Measurements from ENCODE around the gene B3GNT4.
"Not testable (repeated sequence)": the region's sequence is repeated elsewhere in the genome, so short reads cannot be mapped to it uniquely, and the experiment has no call there.

The B3GNT4 gene

DNA sequence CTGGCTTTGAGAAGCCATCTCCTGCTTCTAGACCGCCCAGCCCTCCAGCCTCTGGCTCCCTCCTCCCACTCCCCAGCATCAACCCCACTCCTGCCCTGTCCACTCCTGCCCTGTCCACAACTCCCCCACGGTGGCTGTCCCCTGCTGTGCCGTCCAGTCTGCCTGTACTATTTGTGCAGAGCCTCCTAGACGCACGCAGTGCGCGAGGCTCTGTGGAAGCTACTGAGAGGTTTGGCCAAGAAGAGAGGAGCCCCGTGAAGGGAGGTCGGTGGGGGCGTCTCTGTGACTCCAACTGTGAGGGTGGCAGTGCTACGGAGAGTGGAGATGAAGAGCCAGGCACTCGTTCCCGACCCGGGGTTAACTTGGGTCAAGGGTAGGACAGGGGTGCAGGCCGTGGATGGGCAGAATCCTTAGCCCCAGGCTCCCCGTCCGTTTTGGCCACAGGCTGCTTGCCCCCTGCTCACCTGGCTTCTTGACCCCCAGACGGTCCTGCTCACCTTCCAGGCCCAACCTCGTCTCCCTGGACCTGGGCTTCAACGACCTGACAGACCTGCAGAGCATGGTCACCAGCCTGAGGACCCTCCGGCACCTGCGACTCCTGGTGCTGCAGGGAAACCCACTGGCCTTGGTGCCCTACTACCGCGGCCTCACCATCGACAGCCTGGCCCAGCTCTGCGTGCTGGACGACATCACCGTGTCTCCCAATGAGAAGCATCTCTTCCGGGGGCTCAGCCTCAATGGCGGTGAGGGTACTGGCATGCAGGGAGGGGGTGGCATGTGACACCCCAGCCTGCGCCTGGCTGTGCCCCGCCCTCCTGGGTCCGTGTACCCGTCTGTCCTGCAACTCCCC lies 13.7 kb upstream of the B3GNT4 start:
- no peak for DNase-seq

DNA sequence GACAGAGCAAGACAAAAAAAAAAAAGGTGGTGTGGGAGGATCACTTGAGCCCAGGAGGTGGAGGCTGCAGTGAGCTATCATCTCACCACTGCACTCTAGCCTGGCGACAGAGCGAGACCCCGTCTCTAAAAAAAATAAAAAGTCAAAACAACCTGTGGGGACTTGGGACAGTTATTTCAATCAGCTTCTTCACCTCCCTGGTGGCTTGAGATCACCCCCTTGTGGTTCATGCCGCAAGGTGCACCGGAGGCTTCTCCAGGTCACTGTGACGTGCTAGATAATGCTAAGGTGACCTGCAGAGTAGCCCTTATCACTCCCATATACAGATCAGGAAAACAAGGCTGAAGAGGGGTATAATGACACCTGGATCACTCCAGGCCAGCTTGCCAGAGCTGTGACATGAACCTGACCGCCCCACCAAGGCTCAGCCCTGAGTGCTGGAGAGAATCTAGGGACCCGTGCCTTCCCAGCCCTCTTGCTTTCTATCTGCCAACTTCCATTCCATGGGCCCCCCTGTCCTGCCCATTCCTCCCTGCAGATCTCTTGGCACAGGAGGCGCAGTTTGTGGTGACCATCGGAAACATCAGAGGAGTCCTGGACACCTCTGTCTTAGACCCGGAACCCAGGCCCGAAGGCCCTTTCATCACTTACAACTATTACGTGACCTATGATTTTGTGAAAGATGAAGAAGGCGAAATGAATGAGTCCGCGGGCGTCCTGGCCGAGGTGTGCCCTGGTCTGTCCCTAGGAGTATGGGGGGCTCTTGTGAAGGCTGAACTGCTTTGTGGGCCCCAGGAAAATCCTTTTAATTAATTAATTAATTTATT lies 12.5 kb upstream of the B3GNT4 start:
- peak; percentile 57 to 59 for DNase-seq

DNA sequence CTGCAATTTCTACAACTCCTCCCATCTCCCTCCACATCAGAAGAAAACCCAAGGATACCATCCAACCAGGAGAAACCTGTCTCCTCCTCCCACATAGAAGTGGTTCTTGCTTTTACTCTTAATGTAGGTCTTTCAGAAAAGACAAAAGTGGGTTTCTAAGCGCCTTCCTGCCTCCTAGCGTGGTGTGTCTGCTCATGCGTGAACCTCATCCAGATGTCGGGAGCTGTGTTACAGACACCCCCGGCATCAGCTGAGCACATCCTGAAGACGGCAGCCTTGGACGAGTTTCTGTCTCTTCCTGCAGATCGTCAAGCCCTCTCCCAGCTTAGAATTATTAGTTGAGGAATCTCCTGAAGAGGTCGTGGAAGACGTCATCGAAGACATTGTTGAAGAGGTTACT lies 11.1 kb upstream of the B3GNT4 start:
- DNase-seq, result no peak

DNA sequence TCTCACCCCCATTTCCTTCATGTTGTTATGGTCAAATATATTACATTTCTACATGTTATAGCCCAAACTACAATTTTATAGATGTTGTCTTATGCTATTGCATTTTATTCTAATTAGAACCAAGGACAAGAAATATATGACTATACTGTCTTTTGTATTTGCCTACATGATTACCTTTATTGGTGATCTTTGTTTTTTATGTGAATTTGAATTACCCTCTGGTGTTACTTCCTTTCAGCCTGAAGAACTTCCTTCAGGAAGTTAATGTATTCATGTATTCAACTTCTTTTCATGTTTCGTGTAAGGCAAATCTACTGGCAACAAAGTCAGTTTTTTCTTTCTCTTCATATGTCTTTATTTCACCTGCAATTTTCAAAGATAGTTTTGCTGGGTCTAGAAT lies 8.7 kb upstream of the B3GNT4 start:
- no peak for DNase-seq

DNA sequence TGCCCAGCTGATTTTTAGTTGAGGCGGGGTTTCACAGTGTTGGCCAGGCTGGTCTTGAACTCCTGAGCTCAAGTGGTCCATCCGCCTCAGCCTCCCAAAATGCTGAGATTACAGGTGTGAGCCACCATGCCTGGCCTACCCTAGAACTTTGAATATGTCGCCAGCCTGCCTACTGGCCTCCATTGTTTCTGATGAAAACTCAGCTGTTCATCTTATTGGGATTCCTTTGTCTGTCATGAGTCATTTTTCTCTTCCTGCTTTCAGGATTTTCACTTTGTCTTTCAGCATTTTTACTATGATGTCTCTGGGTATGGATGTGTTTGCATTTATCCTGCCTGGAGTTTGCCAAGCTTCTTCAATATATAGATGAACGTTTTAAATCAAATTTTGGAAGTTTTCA lies 8.1 kb upstream of the B3GNT4 start:
- DNase-seq, result no peak

DNA sequence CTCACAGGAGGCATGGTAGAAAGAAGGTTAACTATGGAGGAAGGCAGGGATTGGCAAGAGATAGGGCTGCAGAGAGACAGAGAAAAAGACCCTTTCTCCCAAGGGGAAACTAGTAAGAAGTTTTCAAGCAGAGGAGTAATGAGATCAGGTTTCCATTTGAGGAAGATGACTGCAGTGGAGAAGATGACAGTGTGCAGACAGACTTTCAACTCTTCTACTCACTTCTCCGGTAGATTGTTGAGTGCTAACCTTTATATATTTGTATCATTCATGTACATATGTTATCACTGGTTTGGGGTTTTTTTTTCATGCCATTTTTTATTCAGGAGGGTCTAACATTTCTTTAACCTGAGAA lies 5.9 kb upstream of the B3GNT4 start:
- DNase-seq, result no peak

DNA sequence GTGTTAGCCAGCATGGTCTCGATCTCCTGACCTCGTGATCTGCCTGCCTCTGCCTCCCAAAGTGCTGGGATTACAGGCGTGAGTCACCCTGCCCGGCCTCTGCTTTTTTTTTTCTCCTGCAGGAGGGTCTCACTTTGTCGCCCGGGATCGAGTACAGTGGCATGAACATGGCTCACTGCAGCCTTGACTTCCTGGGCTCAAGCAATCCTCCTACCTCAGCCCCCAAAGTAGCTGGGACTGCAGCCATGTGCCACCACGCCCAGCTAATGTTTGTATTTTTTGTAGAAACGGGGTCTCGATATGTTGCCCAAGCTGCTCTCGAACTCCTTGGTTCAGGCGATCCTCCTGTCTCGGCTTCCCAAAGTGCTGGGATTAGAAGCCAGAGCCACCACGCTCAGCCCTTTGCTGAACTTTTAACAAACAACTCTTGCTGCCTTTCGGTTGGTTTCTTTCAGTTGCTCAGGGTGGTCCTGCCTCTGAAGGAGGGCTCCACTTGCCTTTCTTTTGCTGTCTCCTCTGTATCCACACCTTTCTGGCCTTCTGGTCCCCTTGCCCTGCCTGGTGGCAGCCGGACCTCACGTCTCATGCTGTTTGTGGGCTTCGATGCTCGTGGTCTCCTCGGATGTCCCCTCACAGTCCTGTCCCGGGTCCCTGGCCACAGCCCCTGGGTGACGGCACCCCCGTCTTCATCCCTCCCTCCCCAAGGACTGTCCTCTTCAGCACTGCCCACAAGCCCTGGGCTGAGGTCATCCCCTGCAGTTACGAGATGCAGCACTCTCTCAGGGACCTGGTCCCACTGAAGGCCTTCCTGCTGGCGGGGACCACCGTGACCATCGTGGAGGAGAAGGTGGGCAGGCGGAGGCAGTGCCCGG lies 3.8 kb upstream of the B3GNT4 start:
- DNase-seq, result no peak

DNA sequence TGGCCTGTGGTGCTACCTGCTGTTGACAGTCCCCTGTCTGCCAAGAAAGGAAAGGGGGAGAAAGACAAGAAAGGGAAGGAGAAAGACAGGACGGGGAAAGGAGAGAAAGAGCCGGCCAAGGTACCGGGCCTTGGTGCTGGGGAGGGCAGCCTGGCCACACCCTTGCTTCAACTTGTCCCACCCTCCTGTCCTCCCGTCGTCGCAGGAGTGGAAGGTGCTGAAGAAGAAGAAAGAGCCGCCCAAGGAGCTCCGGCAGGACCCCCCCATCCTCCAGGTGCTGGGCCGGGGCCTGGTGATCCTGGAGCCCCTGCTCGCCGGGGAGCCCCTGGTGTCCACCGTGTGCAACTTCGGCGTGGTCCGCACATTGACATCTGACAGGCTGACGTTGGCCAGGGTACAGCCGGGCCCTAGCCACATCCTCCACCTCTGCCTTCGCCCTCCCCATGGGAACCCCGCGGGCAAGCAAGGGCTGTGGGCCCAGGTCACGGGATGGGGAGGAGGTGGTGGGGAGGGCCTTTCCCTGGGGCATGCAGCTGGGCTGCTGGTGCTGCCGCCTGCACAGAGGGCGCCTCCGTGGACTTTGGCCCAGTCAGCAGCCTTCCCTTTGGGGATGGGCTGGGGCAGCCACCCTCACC lies 2.9 kb upstream of the B3GNT4 start:
- DNase-seq, result no peak

DNA sequence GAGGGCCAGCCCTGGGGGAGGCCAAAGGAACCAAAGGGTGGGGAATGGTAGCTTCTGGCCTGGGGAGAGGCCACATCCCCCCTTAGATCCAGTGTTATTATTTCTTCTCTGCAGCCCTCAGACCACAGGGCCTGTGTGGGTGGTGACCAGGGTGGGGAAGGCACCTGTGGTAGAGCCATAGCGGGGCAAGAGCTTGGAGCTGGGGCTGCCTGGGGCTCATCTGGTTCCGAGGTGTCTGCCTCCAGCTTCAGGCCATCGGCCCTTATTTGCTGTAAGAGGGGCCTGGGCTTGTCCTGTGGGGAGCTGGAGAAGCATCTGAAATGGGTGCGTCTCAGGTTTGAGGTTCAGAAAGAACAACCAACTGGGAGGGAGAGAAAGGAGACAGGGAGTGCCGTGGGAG lies 2.1 kb upstream of the B3GNT4 start:
- no peak for DNase-seq

DNA sequence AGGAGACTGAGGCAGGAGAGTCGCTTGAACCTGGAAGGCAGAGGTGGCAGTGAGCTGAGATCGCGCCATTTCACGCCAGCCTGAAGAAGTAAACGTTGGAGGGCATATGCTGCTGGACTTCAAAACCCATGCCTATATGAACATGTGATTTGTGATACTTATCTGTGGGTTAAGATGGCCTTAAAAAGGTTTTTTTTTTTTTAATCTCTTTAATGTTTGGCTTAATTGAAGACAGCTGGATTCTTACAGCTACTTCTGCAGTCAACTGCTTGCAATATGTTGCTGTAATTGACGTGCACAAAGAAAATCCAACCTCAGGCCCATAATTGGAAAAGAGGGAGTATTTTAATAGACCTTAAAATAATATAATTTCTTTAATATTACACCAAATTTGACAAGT lies 1.5 kb upstream of the B3GNT4 start:
- no peak for DNase-seq

DNA sequence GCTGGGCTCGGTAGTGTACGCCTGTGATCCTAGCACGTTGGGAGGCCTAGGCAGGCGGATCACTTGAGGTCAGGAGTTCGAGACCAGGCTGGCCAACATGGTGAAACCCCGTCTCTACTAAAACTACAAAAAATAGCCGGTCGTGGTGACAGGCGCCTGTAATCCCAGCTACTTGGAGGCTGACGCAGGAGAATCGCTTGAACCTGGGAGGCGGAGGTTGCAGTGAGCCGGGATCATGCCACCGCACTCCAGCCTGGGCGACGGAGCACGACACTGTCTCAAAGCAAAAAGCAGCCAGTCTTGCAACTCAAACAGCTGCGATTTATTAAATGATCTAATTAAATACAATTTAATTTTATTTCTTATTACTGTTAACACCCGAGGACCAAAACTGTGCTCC lies 698 bp upstream of the B3GNT4 start:
- not testable (repeated sequence) for DNase-seq

DNA sequence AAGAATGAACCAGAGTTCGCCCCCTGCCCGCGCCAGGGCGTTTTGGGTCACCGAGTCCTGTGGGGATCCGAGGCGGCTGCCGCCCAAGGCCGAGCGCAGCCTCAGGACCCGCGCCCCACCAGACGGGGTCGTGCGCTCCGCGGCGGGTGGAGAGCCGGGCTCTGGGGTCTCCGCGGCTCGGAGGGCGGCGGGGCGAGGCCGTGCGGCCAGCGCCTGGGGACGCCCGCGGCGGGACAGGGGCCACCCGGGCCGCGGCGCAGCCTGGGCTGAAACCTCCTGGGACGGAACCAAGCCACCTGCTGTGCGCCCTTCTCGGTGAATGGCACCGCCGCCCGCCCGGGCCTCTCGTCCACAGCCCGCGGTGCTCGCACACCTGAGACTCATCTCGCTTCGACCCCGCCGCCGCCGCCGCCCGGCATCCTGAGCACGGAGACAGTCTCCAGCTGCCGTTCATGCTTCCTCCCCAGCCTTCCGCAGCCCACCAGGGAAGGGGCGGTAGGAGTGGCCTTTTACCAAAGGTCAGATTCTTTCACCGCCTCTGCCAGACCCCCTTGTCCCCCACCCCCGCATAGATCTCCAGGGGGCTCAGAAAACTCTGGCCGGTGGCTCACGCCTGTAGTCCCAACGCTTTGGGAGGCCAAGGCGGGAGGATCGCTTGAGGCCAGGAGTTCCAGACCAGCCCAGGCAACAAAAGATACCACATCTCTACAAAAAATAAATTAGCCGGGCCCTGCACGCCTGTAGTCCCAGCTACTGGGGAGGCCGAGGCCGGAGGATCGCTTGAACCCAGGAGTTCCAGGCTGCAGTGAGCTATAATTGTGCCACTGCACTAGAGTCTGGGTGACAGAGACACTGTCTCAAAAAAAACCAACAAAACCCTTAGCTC lies 901 bp downstream of the B3GNT4 start:
- DNase-seq, result peak; percentile 22 to 27

DNA sequence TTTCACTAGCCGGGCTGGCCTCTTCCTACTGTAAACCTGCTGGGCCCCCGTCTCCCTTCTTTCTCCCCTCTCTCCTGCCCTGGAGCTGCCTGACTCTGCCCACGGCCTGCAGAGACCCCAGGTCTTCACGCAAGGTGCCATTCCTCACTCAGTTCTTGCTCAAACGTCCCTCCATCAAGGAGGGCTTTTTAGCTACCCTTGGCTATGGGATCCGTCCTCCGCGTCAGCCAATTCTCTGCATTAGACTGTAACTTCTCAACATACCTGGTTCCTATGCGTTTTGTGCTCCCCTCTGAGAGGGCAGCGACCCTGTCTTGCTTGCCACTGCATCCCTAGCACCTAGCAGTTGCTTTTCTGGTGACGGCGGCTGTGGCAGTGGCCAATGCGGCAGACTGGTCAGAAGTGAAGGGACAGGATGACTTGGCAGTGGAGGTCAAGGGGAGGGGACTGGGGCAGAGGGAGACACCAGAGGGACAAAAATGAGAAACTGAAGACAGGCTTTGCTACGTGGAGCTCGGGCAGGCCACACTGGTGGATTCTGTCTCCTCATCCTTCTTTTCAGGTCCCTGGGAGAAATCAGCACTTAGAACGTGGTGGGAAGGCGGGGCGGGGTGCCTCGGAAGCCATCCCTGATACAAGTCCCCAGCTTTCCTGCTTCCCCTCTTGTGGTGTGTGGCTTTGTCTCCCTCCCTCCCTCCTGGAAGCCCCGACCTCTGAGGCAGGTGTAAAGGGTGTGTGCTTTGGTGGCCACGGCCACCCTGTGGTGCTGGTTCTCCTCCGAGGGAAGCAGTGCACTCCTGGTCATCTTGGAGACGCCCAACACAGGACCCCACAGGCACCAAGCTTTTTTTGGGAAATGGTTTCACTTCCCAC lies 1.8 kb downstream of the B3GNT4 start:
- DNase-seq, result no peak

DNA sequence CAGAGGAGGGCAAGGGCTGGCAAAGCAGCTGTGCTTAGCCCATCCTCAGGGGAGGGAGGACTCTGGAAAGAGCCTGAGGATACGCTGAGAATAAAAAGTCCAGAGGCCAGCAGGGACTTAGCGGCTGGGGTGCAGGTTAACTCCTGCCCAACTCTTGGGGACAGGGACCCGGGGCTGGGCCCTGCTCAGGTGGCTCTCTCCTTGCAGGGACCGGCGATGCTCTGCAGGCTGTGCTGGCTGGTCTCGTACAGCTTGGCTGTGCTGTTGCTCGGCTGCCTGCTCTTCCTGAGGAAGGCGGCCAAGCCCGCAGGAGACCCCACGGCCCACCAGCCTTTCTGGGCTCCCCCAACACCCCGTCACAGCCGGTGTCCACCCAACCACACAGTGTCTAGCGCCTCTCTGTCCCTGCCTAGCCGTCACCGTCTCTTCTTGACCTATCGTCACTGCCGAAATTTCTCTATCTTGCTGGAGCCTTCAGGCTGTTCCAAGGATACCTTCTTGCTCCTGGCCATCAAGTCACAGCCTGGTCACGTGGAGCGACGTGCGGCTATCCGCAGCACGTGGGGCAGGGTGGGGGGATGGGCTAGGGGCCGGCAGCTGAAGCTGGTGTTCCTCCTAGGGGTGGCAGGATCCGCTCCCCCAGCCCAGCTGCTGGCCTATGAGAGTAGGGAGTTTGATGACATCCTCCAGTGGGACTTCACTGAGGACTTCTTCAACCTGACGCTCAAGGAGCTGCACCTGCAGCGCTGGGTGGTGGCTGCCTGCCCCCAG lies 2.8 kb downstream of the B3GNT4 start:
- DNase-seq, result no peak

DNA sequence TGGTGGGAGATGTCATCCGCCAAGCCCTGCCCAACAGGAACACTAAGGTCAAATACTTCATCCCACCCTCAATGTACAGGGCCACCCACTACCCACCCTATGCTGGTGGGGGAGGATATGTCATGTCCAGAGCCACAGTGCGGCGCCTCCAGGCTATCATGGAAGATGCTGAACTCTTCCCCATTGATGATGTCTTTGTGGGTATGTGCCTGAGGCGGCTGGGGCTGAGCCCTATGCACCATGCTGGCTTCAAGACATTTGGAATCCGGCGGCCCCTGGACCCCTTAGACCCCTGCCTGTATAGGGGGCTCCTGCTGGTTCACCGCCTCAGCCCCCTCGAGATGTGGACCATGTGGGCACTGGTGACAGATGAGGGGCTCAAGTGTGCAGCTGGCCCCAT lies 3.5 kb downstream of the B3GNT4 start:
- no peak for DNase-seq

DNA sequence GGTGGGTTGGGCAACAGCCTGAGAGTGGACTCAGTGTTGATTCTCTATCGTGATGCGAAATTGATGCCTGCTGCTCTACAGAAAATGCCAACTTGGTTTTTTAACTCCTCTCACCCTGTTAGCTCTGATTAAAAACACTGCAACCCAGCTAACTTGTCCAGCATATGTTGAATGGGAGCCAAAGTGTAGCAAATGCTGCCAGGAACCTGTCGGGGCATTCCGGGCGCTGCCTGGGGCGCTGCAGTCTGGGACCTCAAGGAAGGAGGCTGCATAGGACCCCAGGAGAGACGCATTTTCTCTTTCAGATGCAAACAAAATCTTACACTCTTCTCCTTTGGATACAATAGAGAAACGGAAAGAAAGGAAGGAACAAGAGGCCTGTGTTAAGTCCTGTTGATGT lies 3.9 kb downstream of the B3GNT4 start:
- no peak for DNase-seq

DNA sequence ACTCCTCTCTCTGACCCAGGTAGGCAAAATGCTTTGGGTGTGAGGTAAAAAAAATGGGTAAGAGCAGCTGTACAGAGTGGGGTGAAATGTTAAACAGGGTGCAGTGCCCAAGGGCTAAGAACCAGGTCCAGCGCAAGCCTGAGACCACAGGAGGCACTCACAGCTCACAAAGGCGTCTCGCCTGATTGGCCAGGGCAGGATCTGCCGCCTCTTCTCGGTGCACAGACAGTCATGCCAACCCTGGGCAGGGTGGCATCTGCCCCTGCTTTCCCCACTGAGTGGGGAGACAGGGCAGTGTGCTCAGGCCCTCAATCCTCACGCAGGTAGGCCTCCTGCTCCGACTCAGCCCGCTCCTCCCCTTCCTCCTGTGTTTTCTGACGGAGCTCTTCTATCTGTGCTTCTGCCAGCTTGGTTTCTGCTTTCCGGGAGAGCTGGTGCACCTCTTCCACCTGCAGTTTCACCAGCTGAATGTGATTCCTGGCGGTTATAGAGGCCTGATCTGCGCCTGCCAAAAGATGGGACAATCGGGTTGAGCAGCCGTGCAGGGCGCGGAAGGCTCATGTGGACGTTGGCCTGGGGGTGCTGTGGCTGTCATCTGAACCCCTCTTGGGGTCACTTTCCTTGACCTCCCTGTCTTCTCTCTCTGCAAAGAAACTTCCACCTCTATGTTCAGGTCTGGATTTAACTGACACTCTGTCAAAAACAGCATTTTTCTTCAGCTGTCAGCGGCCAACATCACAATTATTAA lies 4.7 kb downstream of the B3GNT4 start:
- no peak for DNase-seq

DNA sequence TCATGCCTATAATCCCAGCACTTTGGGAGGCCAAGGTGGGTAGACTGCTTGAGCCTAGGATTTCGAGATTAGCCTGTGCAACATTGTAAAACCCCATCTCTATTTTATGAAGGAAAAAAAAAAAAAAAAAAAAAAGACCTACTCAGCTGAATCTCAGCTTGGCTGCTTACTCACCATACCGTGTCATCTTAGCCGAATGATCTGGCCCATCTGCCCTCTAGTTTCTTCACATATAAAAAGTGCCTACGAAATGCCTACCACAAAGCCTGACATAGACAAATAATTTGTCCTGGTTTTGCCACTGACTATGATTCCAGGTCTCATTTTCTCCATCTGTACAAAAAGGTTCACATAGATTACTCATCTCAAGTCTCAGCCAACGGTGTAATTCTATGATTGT lies 12.3 kb downstream of the B3GNT4 start:
- no peak for DNase-seq

DNA sequence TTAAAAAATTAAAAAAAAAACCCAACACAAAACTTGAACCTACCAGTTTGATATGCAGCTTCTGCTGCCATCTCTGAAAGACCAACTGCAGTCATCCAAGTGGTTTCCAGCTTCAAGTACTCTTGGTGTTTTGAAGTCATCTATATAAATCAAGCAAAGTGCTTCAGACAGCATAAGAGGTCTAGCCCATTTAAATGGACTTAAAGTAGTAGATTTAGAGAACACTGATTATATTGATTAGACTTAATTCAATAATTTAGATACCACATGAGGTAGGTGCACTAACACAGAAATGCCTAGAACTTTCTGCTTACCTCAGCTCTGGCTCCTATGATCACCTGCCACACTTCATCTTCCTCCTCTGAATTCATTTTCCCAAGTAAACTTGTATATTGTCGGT lies 12.9 kb downstream of the B3GNT4 start:
- no peak for DNase-seq
